ENCODE data around the gene SERPINF2.

Gene SERPINF2

DNA sequence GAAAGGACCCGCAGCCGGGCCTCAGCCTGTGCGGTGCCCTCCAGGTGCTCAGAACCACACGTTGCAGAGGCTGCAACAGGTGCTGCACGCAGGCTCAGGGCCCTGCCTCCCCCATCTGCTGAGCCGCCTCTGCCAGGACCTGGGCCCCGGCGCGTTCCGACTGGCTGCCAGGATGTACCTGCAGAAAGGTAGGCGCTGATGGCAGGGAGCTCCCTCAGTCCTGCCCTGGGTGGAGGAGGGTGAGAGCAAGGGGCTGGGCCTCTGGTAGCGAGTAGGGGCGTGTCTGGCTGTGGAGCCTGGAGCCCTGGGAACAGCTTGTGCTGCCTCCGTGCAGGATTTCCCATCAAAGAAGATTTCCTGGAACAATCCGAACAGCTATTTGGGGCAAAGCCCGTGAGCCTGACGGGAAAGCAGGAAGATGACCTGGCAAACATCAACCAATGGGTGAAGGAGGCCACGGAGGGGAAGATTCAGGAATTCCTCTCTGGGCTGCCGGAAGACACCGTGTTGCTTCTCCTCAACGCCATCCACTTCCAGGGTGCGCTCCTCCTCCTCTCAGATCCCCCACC is 4.4 kb downstream of the SERPINF2 start:
- Histone ChIP-seq H3K27me3 (ENCODE audit: insufficient read depth, low read length) (no peaks in the 10 kb centered on the region; the same call in 1 of the 2 replicates), H4K20me1 (ENCODE audit: insufficient read depth, low read length) (no peaks in the 10 kb centered on the region), H3K9me2 (ENCODE audit: low read depth, low read length) (no peaks in the 10 kb centered on the region), H3K27ac (ENCODE audit: low read depth, low read length, poor library complexity, severe bottlenecking) (no peak overlapping the region), H2AFZ (ENCODE audit: low read length) (no peak overlapping the region), H3K36me3 (ENCODE audit: insufficient read depth, low read length) (no peaks in the 10 kb centered on the region), H3K79me2 (ENCODE audit: insufficient read depth, low read length) (no peaks in the 10 kb centered on the region), H3K4me3 (ENCODE audit: low read depth, low read length, poor library complexity, severe bottlenecking) (no peak overlapping the region), H3K9me3 (ENCODE audit: low read length) (no peaks in the 10 kb centered on the region), H3K9ac (ENCODE audit: low read length) (no peak overlapping the region), H3K4me2 (ENCODE audit: low read length) (no peak overlapping the region), H3F3A (ENCODE audit: insufficient read depth, low read length) (no peaks in the 10 kb centered on the region), H3K4me1 (ENCODE audit: insufficient read depth, low read length, severe bottlenecking) (peaks cover 2% of the 10 kb centered on the region)
- TF ChIP-seq EZH2 (IDR thresholded peaks at IDR 0.05; ENCODE audit: borderline replicate concordance, low read length), result no peak
- TF ChIP-seq, protein P1, sequence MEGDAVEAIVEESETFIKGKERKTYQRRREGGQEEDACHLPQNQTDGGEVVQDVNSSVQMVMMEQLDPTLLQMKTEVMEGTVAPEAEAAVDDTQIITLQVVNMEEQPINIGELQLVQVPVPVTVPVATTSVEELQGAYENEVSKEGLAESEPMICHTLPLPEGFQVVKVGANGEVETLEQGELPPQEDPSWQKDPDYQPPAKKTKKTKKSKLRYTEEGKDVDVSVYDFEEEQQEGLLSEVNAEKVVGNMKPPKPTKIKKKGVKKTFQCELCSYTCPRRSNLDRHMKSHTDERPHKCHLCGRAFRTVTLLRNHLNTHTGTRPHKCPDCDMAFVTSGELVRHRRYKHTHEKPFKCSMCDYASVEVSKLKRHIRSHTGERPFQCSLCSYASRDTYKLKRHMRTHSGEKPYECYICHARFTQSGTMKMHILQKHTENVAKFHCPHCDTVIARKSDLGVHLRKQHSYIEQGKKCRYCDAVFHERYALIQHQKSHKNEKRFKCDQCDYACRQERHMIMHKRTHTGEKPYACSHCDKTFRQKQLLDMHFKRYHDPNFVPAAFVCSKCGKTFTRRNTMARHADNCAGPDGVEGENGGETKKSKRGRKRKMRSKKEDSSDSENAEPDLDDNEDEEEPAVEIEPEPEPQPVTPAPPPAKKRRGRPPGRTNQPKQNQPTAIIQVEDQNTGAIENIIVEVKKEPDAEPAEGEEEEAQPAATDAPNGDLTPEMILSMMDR (IDR thresholded peaks at IDR 0.05; ENCODE audit: low read length), result no peak

DNA sequence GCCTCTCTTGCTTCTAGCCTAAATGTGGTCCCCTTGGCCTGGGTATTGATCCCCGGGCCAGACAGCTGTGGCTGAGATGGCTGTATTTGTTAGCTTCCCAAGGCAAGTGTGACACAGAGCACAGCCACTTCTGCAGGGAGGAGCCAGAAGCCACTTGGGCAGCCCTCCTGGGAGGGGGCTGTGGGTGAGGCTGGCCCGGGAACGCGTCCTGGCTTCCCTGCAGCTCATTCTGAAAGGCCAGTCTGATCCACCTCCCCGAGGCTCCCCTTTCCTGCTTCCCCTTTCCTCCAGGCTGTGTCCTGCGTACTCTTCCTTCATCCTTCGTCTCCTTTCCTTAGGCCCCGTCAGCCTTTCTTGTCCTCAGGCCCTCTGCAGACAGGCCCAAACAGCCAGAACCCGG is 8.0 kb downstream of the SERPINF2 start:
- H3K79me2 ChIP-seq (ENCODE audit: insufficient read depth, low read length), result no peaks in the 10 kb centered on the region
- H3K4me1 ChIP-seq (ENCODE audit: insufficient read depth, low read length, severe bottlenecking), result peaks cover 10% of the 10 kb centered on the region
- TF ChIP-seq, protein P1 (IDR thresholded peaks at IDR 0.05; ENCODE audit: low read length), result no peak
- no peak for TF ChIP-seq EZH2 (IDR thresholded peaks at IDR 0.05; ENCODE audit: borderline replicate concordance, low read length)
- no peaks in the 10 kb centered on the region for H3K9me2 ChIP-seq (ENCODE audit: low read depth, low read length)
- no peaks in the 10 kb centered on the region for H3K9me3 ChIP-seq (ENCODE audit: low read length)
- no peak overlapping the region for H2AFZ ChIP-seq (ENCODE audit: low read length)
- no peaks in the 10 kb centered on the region for H3F3A ChIP-seq (ENCODE audit: insufficient read depth, low read length)
- H4K20me1 ChIP-seq (ENCODE audit: insufficient read depth, low read length), result no peaks in the 10 kb centered on the region
- peaks cover 3% of the 10 kb centered on the region; the same call in 1 of the 2 replicates for H3K27me3 ChIP-seq (ENCODE audit: insufficient read depth, low read length)
- no peak overlapping the region for H3K4me2 ChIP-seq (ENCODE audit: low read length)
- H3K36me3 ChIP-seq (ENCODE audit: insufficient read depth, low read length), result no peaks in the 10 kb centered on the region
- no peak overlapping the region for H3K27ac ChIP-seq (ENCODE audit: low read depth, low read length, poor library complexity, severe bottlenecking)
- H3K4me3 ChIP-seq (ENCODE audit: low read depth, low read length, poor library complexity, severe bottlenecking), result no peak overlapping the region
- H3K9ac ChIP-seq (ENCODE audit: low read length), result no peak overlapping the region

DNA sequence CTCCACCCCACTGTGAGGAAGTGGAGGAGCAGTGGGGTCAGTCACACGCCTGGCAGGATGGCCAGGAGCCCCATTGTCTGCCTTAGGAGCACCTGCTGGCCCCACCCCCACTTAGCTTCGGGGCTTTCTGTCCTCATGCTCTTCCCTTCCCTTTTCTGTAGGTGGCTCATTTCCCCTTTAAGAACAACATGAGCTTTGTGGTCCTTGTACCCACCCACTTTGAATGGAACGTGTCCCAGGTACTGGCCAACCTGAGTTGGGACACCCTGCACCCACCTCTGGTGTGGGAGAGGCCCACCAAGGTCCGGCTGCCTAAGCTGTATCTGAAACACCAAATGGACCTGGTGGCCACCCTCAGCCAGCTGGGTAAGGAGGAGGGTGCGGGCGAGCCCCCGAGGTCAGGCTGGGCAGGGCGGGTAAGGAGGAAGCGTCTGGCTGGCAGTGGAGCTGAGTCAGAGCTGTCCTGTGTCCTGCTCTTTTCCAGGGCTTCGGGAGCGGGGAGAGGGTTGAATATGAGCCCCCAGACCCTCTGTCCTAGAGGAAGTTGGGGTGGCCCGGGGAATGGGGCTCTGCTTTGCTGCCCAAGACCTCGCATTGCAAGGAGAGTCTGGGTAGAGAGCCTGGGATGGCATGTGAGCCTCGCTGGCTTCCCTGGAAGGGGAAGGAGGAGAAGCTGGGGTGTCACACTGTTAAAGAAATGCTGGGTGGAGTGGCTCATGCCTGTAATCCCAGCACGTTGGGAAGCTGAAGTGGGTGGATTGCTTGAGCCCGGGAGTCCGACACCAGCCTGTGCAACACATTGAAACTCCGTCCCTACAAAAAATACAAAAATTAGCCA is 10.0 kb downstream of the SERPINF2 start:
- Histone ChIP-seq H3K4me3 (ENCODE audit: low read depth, low read length, poor library complexity, severe bottlenecking) (no peak overlapping the region), H2AFZ (ENCODE audit: low read length) (no peak overlapping the region), H3K4me2 (ENCODE audit: low read length) (no peak overlapping the region)

More for the DNA sequence above, 10.0 kb downstream of the SERPINF2 start:
- TF ChIP-seq, protein P1 (IDR thresholded peaks at IDR 0.05; ENCODE audit: low read length), result no peak; the same call in 1 of the 2 replicates
- no peak for TF ChIP-seq EZH2 (IDR thresholded peaks at IDR 0.05; ENCODE audit: borderline replicate concordance, low read length)
- no peaks in the 10 kb centered on the region for H3K36me3 ChIP-seq (ENCODE audit: insufficient read depth, low read length)
- no peaks in the 10 kb centered on the region for H4K20me1 ChIP-seq (ENCODE audit: insufficient read depth, low read length)
- H3K9ac ChIP-seq (ENCODE audit: low read length), result no peak overlapping the region
- H3K27me3 ChIP-seq (ENCODE audit: insufficient read depth, low read length), result peaks cover 5% of the 10 kb centered on the region; the same call in 1 of the 2 replicates
- H3K9me3 ChIP-seq (ENCODE audit: low read length), result no peaks in the 10 kb centered on the region
- no peak overlapping the region for H3K27ac ChIP-seq (ENCODE audit: low read depth, low read length, poor library complexity, severe bottlenecking)
- H3K9me2 ChIP-seq (ENCODE audit: low read depth, low read length), result no peaks in the 10 kb centered on the region
- H3K79me2 ChIP-seq (ENCODE audit: insufficient read depth, low read length), result no peaks in the 10 kb centered on the region
- H3F3A ChIP-seq (ENCODE audit: insufficient read depth, low read length), result no peaks in the 10 kb centered on the region
- peaks cover 10% of the 10 kb centered on the region for H3K4me1 ChIP-seq (ENCODE audit: insufficient read depth, low read length, severe bottlenecking)
